ENCODE data around the gene MFN2.

MFN2 gene

DNA sequence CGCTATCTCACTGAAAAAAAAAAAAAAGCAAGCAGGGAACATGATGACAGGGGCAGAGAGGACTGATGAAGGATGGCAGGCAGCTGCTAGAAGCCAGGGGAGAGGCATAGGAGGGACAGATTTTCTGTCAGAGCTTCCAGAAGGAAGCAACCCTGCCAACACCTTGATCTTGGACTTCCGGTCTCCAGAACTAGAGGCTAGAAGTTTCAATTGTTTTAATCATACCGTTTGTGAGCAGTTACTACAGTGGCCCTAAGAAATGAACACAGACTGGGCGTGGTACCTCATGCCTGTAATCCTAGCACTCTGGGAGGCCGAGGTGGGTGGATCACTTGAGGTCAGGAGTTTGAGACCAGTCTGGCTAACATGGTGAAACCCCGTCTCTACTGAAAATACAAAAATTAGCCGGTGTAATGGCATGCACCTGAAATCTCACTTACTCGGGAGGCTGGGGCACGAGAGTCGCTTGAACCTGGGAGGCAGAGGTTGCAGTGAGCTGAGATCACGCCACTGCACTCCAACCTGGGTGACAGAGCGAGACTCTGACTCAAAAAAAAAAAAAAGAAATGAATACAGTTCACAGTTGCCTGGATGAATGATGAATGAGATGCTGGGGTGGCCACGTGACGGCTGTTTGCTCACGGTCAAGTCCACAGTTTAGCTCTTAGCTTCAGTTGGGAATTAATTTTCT, 64.1 kb downstream of the MFN2 start:
- in situ Hi-C loops (cut with HindIII; ENCODE audit: low sequenced_read_pairs), result loop anchor here (25.0 kb wide), 1 partner anchor 182 kb away; the partner anchor contains the start of gene NPPB

- in situ Hi-C loops (cut with HindIII; ENCODE audit: low sequenced_read_pairs), result loop anchor here (25.0 kb wide), 1 partner anchor 184 kb away; the partner anchor contains the start of gene NPPB
These were observed 66.5 kb downstream of the MFN2 start for GRCh38 chr1:12046749-12047119.

GRCh38 chr1:12047120-12047876, 67.1 kb downstream of the MFN2 start:
- in situ Hi-C loops (cut with HindIII; ENCODE audit: low sequenced_read_pairs), result loop anchor here (25.0 kb wide), 1 partner anchor 185 kb away; the partner anchor contains the start of gene NPPB

DNA sequence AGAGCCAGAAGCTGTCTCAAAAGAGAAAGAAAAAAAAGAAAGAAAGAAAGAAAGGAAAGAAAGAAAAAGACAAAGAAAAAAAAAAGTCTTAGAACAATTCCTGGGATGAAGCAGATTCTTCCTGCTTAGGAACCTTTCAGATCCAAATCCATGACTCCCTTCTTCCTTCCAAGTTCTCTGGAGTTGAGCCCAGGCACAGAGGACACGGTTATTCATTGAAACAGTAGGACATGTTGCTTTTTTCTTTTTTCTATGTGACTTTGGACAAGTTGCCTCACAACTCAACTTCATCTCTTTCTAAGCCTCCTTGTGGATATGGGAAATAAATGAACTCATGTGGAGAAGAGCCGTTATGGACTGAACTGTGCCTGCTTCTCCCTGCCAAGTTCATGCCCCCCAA, 68.1 kb downstream of the MFN2 start:
- in situ Hi-C loops (cut with HindIII; ENCODE audit: low sequenced_read_pairs), result loop anchor here (25.0 kb wide), 1 partner anchor 186 kb away; the partner anchor contains the start of gene NPPB

DNA sequence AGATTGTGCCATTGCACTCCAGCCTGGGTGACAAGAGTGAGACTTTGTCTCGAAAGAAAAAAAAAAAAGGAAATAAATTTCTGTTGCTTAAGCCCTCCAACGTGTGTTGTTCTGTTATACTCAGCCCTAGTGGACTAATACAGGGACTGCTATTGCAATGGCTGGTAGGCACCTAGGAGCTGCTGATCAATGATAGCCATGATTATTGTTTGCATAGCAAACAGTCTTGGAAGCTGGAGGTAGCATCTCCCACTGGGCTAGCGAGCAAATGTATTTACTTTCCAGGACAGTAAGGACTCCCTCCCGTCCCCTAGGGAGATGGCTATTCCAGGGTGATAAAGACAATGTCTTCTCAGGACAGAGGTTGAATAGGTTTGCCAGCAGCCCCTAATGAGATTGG, 69.4 kb downstream of the MFN2 start:
- in situ Hi-C loops (cut with HindIII; ENCODE audit: low sequenced_read_pairs), result loop anchor here (25.0 kb wide), 1 partner anchor 187 kb away; the partner anchor contains the start of gene NPPB

DNA sequence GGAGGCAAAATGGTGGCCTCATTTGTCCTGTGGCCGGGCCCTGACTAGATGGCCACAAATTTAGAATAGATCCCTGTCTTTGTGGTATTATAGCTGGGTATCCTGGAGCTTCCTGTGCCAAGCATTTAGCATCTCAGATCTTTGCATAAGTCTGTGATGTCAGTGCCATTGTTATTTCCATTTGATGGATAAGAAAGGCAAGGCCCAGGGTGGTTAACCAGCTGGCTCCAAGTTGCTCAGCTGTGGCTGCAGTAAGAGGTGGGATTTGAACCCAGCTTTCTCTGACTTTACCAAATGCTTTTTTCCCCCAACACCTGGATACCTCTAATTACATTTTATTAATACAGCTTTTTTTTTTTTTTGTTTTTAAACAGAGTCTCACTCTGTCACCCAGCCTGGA, 71.1 kb downstream of the MFN2 start:
- in situ Hi-C loops (cut with HindIII; ENCODE audit: low sequenced_read_pairs), result no loop called here

GRCh38 chr1:12052008-12052573, 71.8 kb downstream of the MFN2 start:
- in situ Hi-C loops (cut with HindIII; ENCODE audit: low sequenced_read_pairs), result no loop called here

DNA sequence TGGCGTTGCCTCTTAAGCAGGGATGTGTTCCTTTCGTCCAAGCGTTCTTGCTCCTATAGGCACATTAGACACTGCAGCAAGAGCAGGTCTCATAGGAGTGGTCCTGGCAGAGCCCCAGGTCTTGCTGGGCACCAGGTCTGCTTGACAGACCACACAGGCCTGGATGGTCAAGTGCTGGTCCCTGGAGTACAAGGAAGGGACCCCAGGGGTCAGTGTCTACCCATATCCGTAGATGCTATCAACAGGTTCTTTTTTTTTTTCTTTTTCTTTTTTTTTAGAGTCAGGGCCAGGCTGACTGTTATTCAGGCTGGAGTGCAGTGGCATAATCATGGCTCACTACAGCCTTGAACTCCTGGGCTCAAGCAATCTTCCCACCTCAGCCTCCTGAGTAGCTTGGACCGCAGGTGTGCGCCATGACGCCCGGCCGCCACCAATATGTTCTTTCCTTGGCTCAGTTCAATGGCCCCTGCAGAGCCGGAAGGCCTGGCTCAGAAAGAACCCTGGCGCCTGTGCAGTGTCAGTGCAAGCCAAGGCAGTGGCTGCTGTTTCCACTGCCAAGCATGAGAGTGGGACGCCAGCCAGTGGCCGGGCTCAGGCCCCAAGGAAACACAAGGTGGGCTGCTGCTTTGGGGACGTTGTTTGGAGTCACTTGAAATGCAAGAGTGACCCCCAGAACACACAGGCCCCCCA, 72.9 kb downstream of the MFN2 start:
- in situ Hi-C loops (cut with HindIII; ENCODE audit: low sequenced_read_pairs), result no loop called here

DNA sequence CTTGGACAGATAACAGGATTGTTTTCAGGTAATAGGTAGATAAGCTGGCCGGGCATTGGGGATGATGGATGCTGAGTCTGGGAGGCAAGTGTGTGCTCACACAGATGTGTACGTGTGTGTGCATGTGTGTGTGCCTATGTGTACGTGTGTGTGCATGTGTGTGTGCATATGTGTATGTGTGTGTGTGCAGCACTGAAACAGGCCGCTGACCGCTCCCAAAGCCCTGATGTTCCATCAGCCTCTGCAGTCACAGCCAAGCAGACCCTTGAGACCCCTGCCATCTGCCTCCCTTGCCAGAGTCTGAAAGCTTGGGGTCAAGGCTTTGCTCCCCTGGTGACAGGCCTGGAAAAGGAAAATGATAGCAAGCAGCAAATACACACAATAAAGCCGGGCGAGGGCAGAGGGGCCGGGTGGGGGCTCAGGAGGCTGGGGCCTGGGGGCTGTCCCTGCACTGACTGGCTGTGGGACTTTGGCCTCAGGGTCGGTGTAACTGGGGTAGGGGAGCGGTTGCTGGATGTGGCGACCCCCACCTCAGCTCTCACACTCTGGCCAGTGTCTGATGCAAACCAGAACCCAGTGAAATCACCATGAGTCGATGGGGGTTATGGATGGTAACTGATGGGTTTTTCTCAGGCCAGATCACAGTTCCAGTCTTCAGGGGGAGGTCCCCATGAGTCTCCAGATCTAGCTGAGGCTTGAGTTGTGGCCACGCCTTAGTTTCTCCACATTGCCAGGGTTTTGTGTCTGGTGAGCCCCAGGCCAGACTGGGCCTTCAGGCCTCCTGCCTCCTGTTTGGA, 73.7 kb downstream of the MFN2 start:
- in situ Hi-C loops (cut with HindIII; ENCODE audit: low sequenced_read_pairs), result no loop called here

GRCh38 chr1:12055259-12055658, 75.0 kb downstream of the MFN2 start:
- in situ Hi-C loops (cut with HindIII; ENCODE audit: low sequenced_read_pairs), result no loop called here

DNA sequence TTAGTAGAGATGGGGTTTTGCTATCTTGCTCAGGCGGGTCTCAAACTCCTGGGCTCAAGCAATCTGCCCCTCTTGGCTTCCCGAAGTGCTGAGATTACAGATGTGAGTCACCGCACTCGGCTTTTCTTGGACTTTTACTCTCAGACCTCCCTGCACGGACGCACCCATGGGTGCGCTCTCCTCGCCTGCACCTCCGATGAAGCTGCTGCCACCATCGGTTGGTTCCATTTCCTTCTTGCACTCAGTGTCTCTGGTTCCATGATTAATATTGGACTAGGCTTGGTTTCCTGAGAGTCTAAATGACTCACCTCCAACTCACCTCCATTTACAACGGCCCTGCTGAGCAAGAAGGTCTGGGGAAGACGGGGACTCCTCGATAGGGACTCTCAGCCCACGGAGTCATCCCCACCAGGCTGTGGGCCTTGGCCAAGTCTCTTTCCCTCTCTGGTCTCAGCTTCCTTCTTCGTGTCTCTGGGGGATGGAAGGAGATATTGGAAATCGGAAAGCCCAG, 76.1 kb downstream of the MFN2 start:
- in situ Hi-C loops (cut with HindIII; ENCODE audit: low sequenced_read_pairs), result no loop called here

GRCh38 chr1:12057382-12057781, 77.1 kb downstream of the MFN2 start:
- in situ Hi-C loops (cut with HindIII; ENCODE audit: low sequenced_read_pairs), result no loop called here

DNA sequence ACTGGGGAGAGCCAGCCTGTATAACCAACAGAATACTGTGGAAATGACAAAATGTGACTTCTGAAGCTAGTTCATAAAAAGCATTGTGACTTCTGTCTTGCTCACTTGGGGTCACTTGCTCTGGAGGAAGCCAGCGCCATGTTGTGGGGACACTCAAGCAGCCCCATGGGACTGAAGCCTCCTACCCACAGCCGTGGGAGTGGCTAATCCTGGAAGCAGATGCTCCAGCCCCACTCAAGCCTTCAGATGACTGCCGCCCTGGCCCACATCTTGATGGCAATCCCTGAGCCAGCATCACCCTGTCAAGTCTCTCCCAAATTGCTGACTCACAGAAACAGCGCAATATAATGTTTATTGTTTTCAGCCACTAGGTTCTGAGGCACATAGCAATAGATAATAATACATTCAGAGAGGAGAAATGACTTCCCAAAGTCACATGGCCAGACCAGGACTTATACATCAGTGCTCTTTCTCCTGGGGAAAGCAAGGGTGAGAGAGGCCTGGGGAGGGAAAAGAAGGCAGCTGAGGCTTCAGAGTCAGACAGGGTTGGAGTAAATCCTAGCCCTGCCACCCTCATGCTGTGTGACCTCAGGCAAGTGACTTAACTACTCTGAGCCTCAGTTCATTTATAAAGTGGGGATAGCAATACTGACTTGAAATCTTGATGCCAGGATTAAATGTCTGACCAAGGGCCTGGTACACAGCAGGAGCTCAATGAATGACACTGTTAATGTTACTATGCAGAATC, 77.9 kb downstream of the MFN2 start:
- in situ Hi-C loops (cut with HindIII; ENCODE audit: low sequenced_read_pairs), result no loop called here

GRCh38 chr1:12059226-12059625, 79.0 kb downstream of the MFN2 start:
- in situ Hi-C loops (cut with HindIII; ENCODE audit: low sequenced_read_pairs), result no loop called here

DNA sequence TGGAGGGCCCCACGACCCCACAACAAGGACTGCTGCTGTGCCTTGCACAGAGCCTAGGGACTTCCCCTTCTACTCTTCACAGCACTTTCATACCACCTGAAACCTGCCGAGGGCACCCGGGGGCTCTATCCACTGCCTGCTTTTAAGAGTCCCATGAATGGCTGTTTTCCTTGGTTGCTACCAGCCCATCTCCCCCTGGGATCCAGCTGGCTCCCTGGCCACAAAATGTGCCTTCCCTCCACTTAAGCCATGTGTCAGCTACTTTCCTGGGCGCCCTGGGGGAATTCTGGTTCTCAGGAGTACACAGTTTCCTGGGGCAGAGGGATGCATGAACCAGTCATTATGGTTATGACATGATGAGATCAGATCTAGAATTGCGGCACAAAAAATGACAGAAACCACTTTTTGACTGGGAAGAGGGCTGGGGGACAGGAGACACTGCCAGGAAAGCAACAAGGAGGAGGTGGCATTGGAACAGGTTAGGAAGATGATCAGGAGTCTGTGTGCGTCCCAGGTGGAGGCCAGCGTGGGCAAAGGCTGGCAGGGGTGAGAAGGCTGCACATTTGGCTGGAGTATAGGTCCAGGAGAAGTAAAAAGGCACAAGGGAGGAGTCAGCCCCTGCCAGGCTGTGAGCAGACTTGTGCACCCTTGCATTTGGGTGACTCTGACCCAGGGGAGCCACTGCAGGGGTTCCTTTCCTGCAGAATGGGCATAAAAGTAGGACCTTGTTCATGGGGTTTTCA, 79.6 kb downstream of the MFN2 start:
- in situ Hi-C loops (cut with HindIII; ENCODE audit: low sequenced_read_pairs), result no loop called here

GRCh38 chr1:12060500-12060899, 80.3 kb downstream of the MFN2 start:
- in situ Hi-C loops (cut with HindIII; ENCODE audit: low sequenced_read_pairs), result no loop called here

All from endothelial cell of hepatic sinusoid (primary cell).